HepG2 (cell line): ENCODE measurements around the gene ZNF616. TPM values are rescaled to one million over a fixed set of nuclear protein-coding genes. Genes with fewer than 3 reads are reported as not detected.

Experiments
- ATAD3A ChIP-seq: sonication (generic); formaldehyde crosslinking; IDR thresholded peaks from 2 replicates; pipeline ENCODE4 v1.4.0; 2020; ENCODE audit warnings: missing genetic modification reagents
- DPF2 ChIP-seq: sonication (generic); formaldehyde crosslinking; IDR thresholded peaks from 2 replicates; pipeline ENCODE4 v1.4.0; 2020; ENCODE audit warnings: mild to moderate bottlenecking, low read depth, missing genetic modification reagents, borderline replicate concordance
- KLF9 ChIP-seq: IDR thresholded peaks from 2 replicates; pipeline ENCODE4 v1.6.1; 2016; ENCODE audit warnings: low read depth
- MEIS1 ChIP-seq: sonication (generic); formaldehyde crosslinking; IDR thresholded peaks from 2 replicates; pipeline ENCODE4 v1.9.0; 2021; ENCODE audit warnings: mild to moderate bottlenecking, missing genetic modification reagents, moderate library complexity, borderline replicate concordance
- NR2F2 ChIP-seq: IDR thresholded peaks from 2 replicates; pipeline ENCODE4 v1.6.1; 2012; ENCODE audit warnings: low read depth, inconsistent platforms, borderline replicate concordance
- SALL2 ChIP-seq: sonication (generic); formaldehyde crosslinking; IDR thresholded peaks from 2 replicates; pipeline ENCODE4 v1.8.1; 2023; ENCODE audit warnings: mild to moderate bottlenecking, missing genetic modification reagents, inconsistent platforms
- SIX4 ChIP-seq: sonication (generic); formaldehyde crosslinking; IDR thresholded peaks from 2 replicates; pipeline ENCODE4 v1.4.0; 2020; ENCODE audit warnings: missing genetic modification reagents
- SMARCE1 ChIP-seq: fragments of 450-650 bp; IDR thresholded peaks from 2 replicates; pipeline ENCODE4 v1.6.1; 2017; ENCODE audit warnings: borderline replicate concordance
- ZNF350 ChIP-seq: sonication (generic); formaldehyde crosslinking; IDR thresholded peaks from 2 replicates; pipeline ENCODE4 v1.4.0; 2020; ENCODE audit warnings: mild to moderate bottlenecking, low read depth, missing genetic modification reagents, borderline replicate concordance
- ZNF782 ChIP-seq: sonication (generic); formaldehyde crosslinking; IDR thresholded peaks from 2 replicates; pipeline ENCODE4 v1.4.0; 2020; ENCODE audit warnings: missing genetic modification reagents, mild to moderate bottlenecking, borderline replicate concordance
- polyA plus RNA-seq, 8 experiments: library from polyadenylated mRNA; depleted of rRNA in 3 of 8; stranded (reverse) in 7 of 8; unstranded in 1 of 8; fragments of >200 nt; fragmentation: Illumina TruSeq in 4 of 8; extraction: Trizol in 4 of 8; gene quantifications; 2 replicates each; pipeline versions ENCODE4 v1.2.1 to v1.2.3, GENCODE V29; 2011 to 2016; ENCODE audit warnings: low read depth in 4 of 8, missing spikeins in 1 of 8, mixed read lengths in 1 of 8; ENCODE audit not compliant: insufficient read depth in 1 of 8
- total RNA-seq, 5 experiments: library from RNA; depleted of rRNA; stranded (reverse); fragments of >200 nt; fragmentation: Illumina TruSeq; extraction: Trizol; gene quantifications; 2 replicates each; pipeline ENCODE4 v1.2.3, GENCODE V29; 2016; ENCODE audit warnings: low read depth in 1 of 5
- TF ChIP-seq, protein P1 (sequence below), 2 experiments: IDR thresholded peaks; 2 replicates each; pipeline ENCODE4 v1.6.1; 2011 to 2012; ENCODE audit warnings: low read length in 2 of 2, borderline replicate concordance in 1 of 2, low read depth in 1 of 2, mild to moderate bottlenecking in 1 of 2, moderate library complexity in 1 of 2
- TF ChIP-seq, protein P2 (sequence below): fragments of 450-650 bp; IDR thresholded peaks from 2 replicates; pipeline ENCODE4 v1.6.1; 2016
- TF ChIP-seq, protein P3 (sequence below): sonication (generic); formaldehyde crosslinking; IDR thresholded peaks from 2 replicates; pipeline ENCODE4 v1.5.1; 2020; ENCODE audit warnings: missing genetic modification reagents, mild to moderate bottlenecking, borderline replicate concordance
- TF ChIP-seq, protein P4 (sequence below): sonication (generic); formaldehyde crosslinking; IDR thresholded peaks from 2 replicates; pipeline ENCODE4 v1.8.0; 2022; ENCODE audit warnings: missing genetic modification reagents, mild to moderate bottlenecking, inconsistent platforms, borderline replicate concordance
- TF ChIP-seq, protein P5 (sequence below): sonication (generic); formaldehyde crosslinking; IDR thresholded peaks from 2 replicates; pipeline ENCODE4 v1.8.0; 2022; ENCODE audit warnings: mild to moderate bottlenecking, missing genetic modification reagents, moderate library complexity
- TF ChIP-seq, protein P6 (sequence below): sonication (generic); formaldehyde crosslinking; conservative IDR thresholded peaks from 2 replicates; pipeline ENCODE4 v1.8.0; 2022; ENCODE audit warnings: low read depth, missing genetic modification reagents
- TF ChIP-seq, protein P7 (sequence below): IDR thresholded peaks from 2 replicates; pipeline ENCODE4 v1.6.1; 2016; ENCODE audit warnings: control low read depth

Gene ZNF616
- total and polyA plus RNA-seq, 2 of the 13 experiments (the other 11 are each of a cell fraction or from before 2014, with no cell fraction given), result 2.2 to 10.4 TPM

DNA sequence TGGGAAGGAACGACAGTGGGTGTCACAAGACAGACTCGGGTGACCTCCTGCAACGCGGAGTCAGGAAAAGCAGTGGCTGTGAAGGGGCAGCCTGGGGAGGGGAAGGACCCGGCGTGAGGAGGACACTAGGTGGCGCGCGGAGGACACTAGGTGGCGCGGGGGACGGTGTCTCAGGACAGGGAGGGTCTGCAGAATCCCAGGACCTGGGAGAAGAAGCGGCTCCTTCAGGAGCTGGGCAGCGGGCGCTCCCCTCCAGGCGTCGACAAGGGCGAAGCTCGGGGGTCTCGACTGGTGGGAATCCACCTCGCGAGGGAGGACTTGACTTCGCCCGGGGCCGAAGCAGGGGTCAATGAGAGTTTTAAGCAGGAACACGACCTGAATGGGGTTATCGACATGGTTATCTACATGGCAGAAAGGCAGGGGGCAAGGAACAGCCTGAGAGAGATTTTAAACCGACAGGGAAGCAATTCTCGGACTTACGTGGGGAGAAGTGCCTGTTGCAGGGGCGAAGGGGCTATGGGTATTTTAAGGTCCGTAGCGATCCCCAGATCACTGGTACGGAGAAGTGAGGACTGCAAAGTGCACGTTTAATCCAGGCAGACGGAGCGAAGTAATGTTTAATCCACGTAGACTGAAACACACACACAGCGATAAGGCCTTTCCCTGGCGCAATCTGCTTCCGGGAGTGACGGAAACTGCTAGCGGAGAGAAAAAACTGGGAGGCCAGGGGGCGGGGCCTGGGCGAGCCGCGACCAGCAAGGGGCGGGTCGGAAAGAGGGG is at the start of gene ZNF616 (continued):
- no peak for TF ChIP-seq ATAD3A (CRISPR knock-in tag)
- TF ChIP-seq SIX4 (CRISPR knock-in tag), result 0 out of 2 replicates have a peak, but pooled peaks have one; percentile 3
- TF ChIP-seq, protein P1, sequence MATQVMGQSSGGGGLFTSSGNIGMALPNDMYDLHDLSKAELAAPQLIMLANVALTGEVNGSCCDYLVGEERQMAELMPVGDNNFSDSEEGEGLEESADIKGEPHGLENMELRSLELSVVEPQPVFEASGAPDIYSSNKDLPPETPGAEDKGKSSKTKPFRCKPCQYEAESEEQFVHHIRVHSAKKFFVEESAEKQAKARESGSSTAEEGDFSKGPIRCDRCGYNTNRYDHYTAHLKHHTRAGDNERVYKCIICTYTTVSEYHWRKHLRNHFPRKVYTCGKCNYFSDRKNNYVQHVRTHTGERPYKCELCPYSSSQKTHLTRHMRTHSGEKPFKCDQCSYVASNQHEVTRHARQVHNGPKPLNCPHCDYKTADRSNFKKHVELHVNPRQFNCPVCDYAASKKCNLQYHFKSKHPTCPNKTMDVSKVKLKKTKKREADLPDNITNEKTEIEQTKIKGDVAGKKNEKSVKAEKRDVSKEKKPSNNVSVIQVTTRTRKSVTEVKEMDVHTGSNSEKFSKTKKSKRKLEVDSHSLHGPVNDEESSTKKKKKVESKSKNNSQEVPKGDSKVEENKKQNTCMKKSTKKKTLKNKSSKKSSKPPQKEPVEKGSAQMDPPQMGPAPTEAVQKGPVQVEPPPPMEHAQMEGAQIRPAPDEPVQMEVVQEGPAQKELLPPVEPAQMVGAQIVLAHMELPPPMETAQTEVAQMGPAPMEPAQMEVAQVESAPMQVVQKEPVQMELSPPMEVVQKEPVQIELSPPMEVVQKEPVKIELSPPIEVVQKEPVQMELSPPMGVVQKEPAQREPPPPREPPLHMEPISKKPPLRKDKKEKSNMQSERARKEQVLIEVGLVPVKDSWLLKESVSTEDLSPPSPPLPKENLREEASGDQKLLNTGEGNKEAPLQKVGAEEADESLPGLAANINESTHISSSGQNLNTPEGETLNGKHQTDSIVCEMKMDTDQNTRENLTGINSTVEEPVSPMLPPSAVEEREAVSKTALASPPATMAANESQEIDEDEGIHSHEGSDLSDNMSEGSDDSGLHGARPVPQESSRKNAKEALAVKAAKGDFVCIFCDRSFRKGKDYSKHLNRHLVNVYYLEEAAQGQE (IDR thresholded peaks at IDR 0.05; ENCODE audit: borderline replicate concordance in 1 of 2, low read depth in 1 of 2, low read length in 2 of 2), result no peak
- no peak for TF ChIP-seq SMARCE1
- no peak for TF ChIP-seq KLF9 (CRISPR knock-in tag)
- no peak for TF ChIP-seq SALL2 (CRISPR knock-in tag)
- TF ChIP-seq, protein P2, sequence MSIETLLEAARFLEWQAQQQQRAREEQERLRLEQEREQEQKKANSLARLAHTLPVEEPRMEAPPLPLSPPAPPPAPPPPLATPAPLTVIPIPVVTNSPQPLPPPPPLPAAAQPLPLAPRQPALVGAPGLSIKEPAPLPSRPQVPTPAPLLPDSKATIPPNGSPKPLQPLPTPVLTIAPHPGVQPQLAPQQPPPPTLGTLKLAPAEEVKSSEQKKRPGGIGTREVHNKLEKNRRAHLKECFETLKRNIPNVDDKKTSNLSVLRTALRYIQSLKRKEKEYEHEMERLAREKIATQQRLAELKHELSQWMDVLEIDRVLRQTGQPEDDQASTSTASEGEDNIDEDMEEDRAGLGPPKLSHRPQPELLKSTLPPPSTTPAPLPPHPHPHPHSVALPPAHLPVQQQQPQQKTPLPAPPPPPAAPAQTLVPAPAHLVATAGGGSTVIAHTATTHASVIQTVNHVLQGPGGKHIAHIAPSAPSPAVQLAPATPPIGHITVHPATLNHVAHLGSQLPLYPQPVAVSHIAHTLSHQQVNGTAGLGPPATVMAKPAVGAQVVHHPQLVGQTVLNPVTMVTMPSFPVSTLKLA, result no peak
- TF ChIP-seq, protein P3, sequence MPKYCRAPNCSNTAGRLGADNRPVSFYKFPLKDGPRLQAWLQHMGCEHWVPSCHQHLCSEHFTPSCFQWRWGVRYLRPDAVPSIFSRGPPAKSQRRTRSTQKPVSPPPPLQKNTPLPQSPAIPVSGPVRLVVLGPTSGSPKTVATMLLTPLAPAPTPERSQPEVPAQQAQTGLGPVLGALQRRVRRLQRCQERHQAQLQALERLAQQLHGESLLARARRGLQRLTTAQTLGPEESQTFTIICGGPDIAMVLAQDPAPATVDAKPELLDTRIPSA (CRISPR knock-in tag), result no peak
- TF ChIP-seq, protein P4, sequence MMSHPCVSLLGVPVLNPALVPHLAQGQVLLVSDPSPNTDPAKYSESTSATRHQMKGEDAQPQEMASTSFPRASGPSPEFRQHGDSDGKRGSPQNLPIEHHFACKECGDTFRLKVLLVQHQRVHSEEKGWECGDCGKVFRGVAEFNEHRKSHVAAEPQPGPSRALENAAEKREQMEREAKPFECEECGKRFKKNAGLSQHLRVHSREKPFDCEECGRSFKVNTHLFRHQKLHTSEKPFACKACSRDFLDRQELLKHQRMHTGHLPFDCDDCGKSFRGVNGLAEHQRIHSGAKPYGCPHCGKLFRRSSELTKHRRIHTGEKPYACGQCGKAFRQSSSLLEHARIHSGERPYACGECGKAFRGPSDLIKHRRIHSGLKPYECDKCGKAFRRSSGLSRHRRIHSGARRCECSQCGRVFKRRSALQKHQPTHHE (CRISPR knock-in tag), result no peak
- TF ChIP-seq, protein P5, sequence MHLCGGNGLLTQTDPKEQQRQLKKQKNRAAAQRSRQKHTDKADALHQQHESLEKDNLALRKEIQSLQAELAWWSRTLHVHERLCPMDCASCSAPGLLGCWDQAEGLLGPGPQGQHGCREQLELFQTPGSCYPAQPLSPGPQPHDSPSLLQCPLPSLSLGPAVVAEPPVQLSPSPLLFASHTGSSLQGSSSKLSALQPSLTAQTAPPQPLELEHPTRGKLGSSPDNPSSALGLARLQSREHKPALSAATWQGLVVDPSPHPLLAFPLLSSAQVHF (CRISPR knock-in tag), result no peak
- TF ChIP-seq NR2F2, result no peak
- TF ChIP-seq, protein P6, sequence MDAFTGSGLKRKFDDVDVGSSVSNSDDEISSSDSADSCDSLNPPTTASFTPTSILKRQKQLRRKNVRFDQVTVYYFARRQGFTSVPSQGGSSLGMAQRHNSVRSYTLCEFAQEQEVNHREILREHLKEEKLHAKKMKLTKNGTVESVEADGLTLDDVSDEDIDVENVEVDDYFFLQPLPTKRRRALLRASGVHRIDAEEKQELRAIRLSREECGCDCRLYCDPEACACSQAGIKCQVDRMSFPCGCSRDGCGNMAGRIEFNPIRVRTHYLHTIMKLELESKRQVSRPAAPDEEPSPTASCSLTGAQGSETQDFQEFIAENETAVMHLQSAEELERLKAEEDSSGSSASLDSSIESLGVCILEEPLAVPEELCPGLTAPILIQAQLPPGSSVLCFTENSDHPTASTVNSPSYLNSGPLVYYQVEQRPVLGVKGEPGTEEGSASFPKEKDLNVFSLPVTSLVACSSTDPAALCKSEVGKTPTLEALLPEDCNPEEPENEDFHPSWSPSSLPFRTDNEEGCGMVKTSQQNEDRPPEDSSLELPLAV (CRISPR knock-in tag), result no peak
- TF ChIP-seq, protein P7, sequence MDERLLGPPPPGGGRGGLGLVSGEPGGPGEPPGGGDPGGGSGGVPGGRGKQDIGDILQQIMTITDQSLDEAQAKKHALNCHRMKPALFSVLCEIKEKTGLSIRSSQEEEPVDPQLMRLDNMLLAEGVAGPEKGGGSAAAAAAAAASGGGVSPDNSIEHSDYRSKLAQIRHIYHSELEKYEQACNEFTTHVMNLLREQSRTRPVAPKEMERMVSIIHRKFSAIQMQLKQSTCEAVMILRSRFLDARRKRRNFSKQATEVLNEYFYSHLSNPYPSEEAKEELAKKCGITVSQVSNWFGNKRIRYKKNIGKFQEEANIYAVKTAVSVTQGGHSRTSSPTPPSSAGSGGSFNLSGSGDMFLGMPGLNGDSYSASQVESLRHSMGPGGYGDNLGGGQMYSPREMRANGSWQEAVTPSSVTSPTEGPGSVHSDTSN (CRISPR knock-in tag), result no peak
- 0 out of 2 replicates have a peak, but pooled peaks have one; percentile 14 for TF ChIP-seq DPF2 (CRISPR knock-in tag)
- no peak for TF ChIP-seq ZNF350
- 0 out of 2 replicates have a peak, but pooled peaks have one; percentile 25 for TF ChIP-seq ZNF782 (CRISPR knock-in tag)
- TF ChIP-seq MEIS1 (CRISPR knock-in tag), result peak; percentile 62; the same call in 1 of the 2 replicates
